KOPT-K1 (cell line): ENCODE results near the gene PLCG1.

Experiments
- H3K27ac ChIP-seq: fragments of 200-600 bp; sonication (generic); 2 replicates; pipeline ENCODE4 v1.5.1; 2016; ENCODE audit warnings: antibody characterized with exemption, mild to moderate bottlenecking, low read depth, low read length; ENCODE audit not compliant: poor library complexity, severe bottlenecking
- H3K36me3 ChIP-seq: fragments of 200-600 bp; sonication (generic); 2 replicates; pipeline ENCODE4 v1.5.1; 2017; ENCODE audit warnings: antibody characterized with exemption, mild to moderate bottlenecking, low read length, moderate library complexity; ENCODE audit not compliant: insufficient read depth
- H3K9me3 ChIP-seq: fragments of 200-600 bp; sonication (generic); 2 replicates; pipeline ENCODE4 v1.5.1; 2017; ENCODE audit warnings: antibody characterized with exemption, low read length, mild to moderate bottlenecking; ENCODE audit not compliant: insufficient read depth, poor library complexity, severe bottlenecking

PLCG1 gene

GRCh38 chr20:41145821-41146620 lies 8.7 kb downstream of the PLCG1 start:
- Histone ChIP-seq H3K36me3 (peaks cover 59% of the 10 kb centered on the region), H3K9me3 (no peaks in the 10 kb centered on the region), H3K27ac (peak overlapping the region; percentile 11)

- peak overlapping the region; percentile 11 for H3K27ac ChIP-seq
- H3K9me3 ChIP-seq, result no peaks in the 10 kb centered on the region
- H3K36me3 ChIP-seq, result peaks cover 59% of the 10 kb centered on the region
Observed at GRCh38 chr20:41147767-41148191, 10.4 kb downstream of the PLCG1 start.

GRCh38 chr20:41148942-41149341 lies 11.6 kb downstream of the PLCG1 start:
- Histone ChIP-seq H3K9me3 (no peaks in the 10 kb centered on the region), H3K27ac (no peak overlapping the region), H3K36me3 (peaks cover 56% of the 10 kb centered on the region)

- no peaks in the 10 kb centered on the region for H3K9me3 ChIP-seq
- peaks cover 45% of the 10 kb centered on the region for H3K36me3 ChIP-seq
- peak overlapping the region; percentile 39 for H3K27ac ChIP-seq
Observed at GRCh38 chr20:41150664-41151063, 13.3 kb downstream of the PLCG1 start.

- Histone ChIP-seq H3K27ac (peak overlapping the region; percentile 39), H3K9me3 (no peaks in the 10 kb centered on the region), H3K36me3 (peaks cover 42% of the 10 kb centered on the region)
Observed at GRCh38 chr20:41151134-41151869, 14.0 kb downstream of the PLCG1 start.

DNA sequence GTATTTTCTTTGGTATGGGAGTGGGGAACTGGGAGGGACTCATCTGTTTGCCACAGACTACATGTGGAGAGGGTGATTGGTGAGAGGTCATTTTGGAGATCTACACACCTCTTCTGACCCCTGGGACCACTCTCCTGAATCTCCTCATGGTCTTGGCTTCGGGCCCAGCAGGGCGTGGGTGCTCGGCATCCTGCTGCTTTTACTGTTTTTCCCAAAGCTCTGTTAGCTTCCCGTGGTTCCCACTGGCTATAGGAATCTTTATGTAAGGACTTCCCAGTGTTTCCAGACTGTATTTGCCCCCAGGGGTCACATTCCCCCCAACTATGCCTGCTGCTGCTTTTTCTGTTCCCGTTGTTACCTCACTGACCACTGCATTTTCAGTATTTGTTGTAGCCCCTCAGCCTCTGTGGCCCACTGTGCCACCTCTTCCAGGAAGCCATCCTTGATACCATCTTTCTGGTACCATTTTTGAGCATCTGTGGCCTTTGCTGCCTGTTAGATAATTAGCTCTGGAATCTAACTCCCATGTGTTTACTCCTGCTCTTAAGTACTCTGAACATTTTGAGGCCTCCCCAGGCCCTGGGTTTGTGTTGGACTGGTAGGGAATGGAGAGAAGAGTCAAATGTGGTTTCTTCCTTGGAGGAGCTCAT lies 14.9 kb downstream of the PLCG1 start:
- Histone ChIP-seq H3K27ac (peak overlapping the region; percentile 43), H3K36me3 (peaks cover 33% of the 10 kb centered on the region), H3K9me3 (no peaks in the 10 kb centered on the region)

- H3K27ac ChIP-seq, result peak overlapping the region; percentile 69
- no peaks in the 10 kb centered on the region for H3K9me3 ChIP-seq
- H3K36me3 ChIP-seq, result peaks cover 24% of the 10 kb centered on the region
Observed at GRCh38 chr20:41154436-41155176, 17.3 kb downstream of the PLCG1 start.

DNA sequence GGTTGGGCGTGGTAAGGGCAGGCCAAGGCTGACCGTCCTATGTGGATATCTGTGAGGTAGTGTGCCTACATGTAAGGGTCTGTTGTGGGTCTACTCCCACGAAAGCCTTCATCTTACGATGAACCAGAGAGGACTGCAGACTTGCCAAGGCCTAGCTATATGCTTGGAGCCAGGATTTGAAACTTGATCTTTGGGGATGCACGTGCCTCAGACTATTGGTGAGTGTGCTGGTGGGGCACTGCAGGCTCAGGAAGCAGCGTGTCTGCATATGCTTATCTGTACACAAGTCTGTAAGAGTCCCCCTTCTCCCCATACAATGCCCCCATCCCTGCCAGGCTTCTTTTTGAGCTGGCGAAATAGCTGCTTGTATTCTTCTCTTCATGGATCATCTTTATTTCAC lies 17.9 kb downstream of the PLCG1 start:
- H3K27ac ChIP-seq, result peak overlapping the region; percentile 69
- H3K36me3 ChIP-seq, result peaks cover 27% of the 10 kb centered on the region
- H3K9me3 ChIP-seq, result no peaks in the 10 kb centered on the region

DNA sequence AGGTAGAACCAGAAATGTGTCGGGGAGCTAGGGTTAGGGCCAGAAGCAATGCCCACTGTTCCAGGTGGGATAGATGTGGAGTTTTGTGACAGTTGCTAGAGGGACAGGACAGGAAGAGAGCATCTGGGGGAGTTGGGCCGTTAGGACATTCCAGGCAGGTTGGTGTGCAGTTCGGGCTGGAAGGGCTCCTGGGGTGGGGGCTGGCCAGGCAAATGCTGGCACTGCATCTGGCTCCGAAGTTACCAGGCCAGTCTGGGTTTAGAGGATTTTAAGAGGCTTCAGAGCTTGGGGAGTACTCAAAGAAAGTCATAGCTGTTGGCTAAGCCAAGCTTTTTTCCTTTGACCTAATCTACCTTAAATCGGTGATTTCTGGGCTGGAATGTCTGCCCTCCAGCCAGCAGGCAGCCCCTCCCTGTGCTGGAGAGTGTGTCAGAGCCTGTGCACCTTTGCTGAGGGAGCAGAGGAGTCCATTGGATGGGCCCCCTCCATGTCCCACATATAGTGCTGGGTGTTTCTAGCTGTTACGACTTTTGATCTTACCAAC lies 20.8 kb downstream of the PLCG1 start:
- H3K36me3 ChIP-seq, result peaks cover 56% of the 10 kb centered on the region
- H3K27ac ChIP-seq, result peak overlapping the region; percentile 69
- H3K9me3 ChIP-seq, result no peaks in the 10 kb centered on the region

GRCh38 chr20:41159547-41159946 lies 22.2 kb downstream of the PLCG1 start:
- Histone ChIP-seq H3K9me3 (no peaks in the 10 kb centered on the region), H3K27ac (peak overlapping the region; percentile 69), H3K36me3 (peaks cover 70% of the 10 kb centered on the region)

GRCh38 chr20:41160686-41161085 lies 23.3 kb downstream of the PLCG1 start:
- H3K9me3 ChIP-seq, result no peaks in the 10 kb centered on the region
- H3K36me3 ChIP-seq, result peaks cover 75% of the 10 kb centered on the region
- no peak overlapping the region for H3K27ac ChIP-seq

DNA sequence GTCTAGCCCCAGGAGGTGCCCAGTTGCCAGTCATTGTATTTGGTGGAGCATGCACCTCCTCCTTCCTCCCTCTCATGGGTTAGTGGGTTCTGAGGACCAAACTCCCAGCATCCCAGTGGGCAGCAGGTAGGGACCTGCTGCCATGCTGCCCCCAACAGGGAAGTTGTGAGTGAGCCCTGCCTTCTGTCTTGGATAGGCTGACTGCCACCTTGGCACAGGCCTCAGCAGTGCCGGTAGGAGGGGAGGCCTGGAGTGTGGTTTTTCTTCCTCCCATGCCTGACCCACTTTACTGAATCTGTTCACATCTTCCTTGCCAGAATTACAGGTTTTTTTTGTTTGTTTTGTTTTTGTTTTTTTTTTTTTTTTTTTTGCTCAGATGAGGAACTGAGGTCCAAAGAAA lies 24.5 kb downstream of the PLCG1 start:
- Histone ChIP-seq H3K36me3 (peaks cover 84% of the 10 kb centered on the region), H3K27ac (no peak overlapping the region), H3K9me3 (no peaks in the 10 kb centered on the region)

DNA sequence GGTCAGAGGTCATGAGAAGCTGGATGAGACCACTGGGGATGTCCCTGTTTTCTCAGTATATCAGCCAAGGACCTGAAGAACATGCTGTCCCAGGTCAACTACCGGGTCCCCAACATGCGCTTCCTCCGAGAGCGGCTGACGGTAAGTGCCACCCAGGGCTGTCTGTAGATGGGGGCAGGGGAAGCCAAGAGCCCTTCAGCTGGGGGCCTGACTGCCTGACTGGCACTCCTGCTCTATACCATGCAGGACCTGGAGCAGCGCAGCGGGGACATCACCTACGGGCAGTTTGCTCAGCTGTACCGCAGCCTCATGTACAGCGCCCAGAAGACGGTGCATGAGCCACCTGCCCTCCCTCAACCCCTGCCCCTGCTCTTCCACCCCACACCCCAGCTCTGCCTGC lies 25.1 kb downstream of the PLCG1 start:
- Histone ChIP-seq H3K9me3 (no peaks in the 10 kb centered on the region), H3K27ac (no peak overlapping the region), H3K36me3 (peaks cover 89% of the 10 kb centered on the region)

GRCh38 chr20:41163821-41164220 lies 26.5 kb downstream of the PLCG1 start:
- Histone ChIP-seq H3K27ac (no peak overlapping the region), H3K36me3 (peaks cover 100% of the 10 kb centered on the region), H3K9me3 (no peaks in the 10 kb centered on the region)
